IMR-90 (cell line): ENCODE results near the gene SORL1. TPM values are rescaled to one million over a fixed set of nuclear protein-coding genes. Genes with fewer than 3 reads are reported as not detected.

Experiments used
- ATAC-seq: fragments of 200-7000 bp; cut with Tn5 transposase; 2 replicates; pipeline ENCODE4 v1.9.1; 2020; ENCODE audit warnings: low read depth, mild to moderate bottlenecking, moderate library complexity
- BruUV-seq: library from RNA; stranded (reverse); fragments of 400-500 nt; replicated peaks from 2 replicates; lab custom pipeline; 2021; lab: Mats Ljungman, UMichigan
- CTCF ChIA-PET: fragments of 300-600 bp; formaldehyde crosslinking; extraction: SDS; loops from one replicate; lab custom pipeline; 2021; ENCODE audit warnings: antibody characterized with exemption; lab: Yijun Ruan, JAX
- POLR2A ChIA-PET: fragments of 300-600 bp; sonication (Branson Sonifier 250); formaldehyde crosslinking; loops from one replicate; lab custom pipeline; 2022; ENCODE audit warnings: antibody characterized with exemption; ENCODE audit not compliant: unreplicated experiment; lab: Charles Lee
- DNase-seq: peaks from one replicate; pipeline ENCODE4 v3.0.0; 2013
- H2AFZ ChIP-seq: replicated peaks from 2 replicates; pipeline ENCODE3; 2013; ENCODE audit warnings: low read length, mild to moderate bottlenecking; ENCODE audit not compliant: poor library complexity
- H2AK5ac ChIP-seq: 2 replicates; pipeline ENCODE4 v1.6.1; 2013; ENCODE audit warnings: low read depth, low read length, inconsistent platforms
- H2AK9ac ChIP-seq: replicated peaks from 2 replicates; pipeline ENCODE3; 2013; ENCODE audit warnings: mild to moderate bottlenecking, low read depth, low read length, moderate library complexity; ENCODE audit not compliant: poor library complexity
- H2BK120ac ChIP-seq: 2 replicates; pipeline ENCODE4 v1.6.1; 2013; ENCODE audit warnings: low read depth, low read length, inconsistent platforms
- H2BK15ac ChIP-seq: 3 replicates; pipeline ENCODE4 v1.6.1; 2013; ENCODE audit warnings: low read depth, low read length, inconsistent platforms
- H2BK20ac ChIP-seq: 2 replicates; pipeline ENCODE4 v1.6.1; 2013; ENCODE audit warnings: low read depth, mild to moderate bottlenecking, inconsistent platforms, low read length, moderate library complexity
- H2BK5ac ChIP-seq: 2 replicates; pipeline ENCODE4 v1.6.1; 2013; ENCODE audit warnings: mild to moderate bottlenecking, low read depth, low read length, inconsistent platforms; ENCODE audit not compliant: poor library complexity, severe bottlenecking
- H3K14ac ChIP-seq: replicated peaks from 2 replicates; pipeline ENCODE4 v1.6.1; 2013; ENCODE audit warnings: low read depth, low read length, inconsistent platforms
- H3K18ac ChIP-seq: 2 replicates; pipeline ENCODE4 v1.6.1; 2013; ENCODE audit warnings: low read depth, low read length, control low read depth
- H3K23ac ChIP-seq: 2 replicates; pipeline ENCODE4 v1.6.1; 2013; ENCODE audit warnings: low read depth, low read length, inconsistent platforms
- H3K27ac ChIP-seq: 2 replicates; pipeline ENCODE4 v1.5.1; 2013; ENCODE audit warnings: mild to moderate bottlenecking, control low read depth, low read length; ENCODE audit not compliant: insufficient read depth
- H3K27me3 ChIP-seq: 2 replicates; pipeline ENCODE4 v1.6.1; 2013; ENCODE audit warnings: low read length; ENCODE audit not compliant: control insufficient read depth, insufficient read depth
- H3K36me3 ChIP-seq: 2 replicates; pipeline ENCODE4 v1.6.1; 2013; ENCODE audit warnings: low read length, mixed read lengths; ENCODE audit not compliant: control insufficient read depth, insufficient read depth
- H3K4ac ChIP-seq: 2 replicates; pipeline ENCODE4 v1.6.1; 2013; ENCODE audit warnings: low read depth, low read length, inconsistent platforms
- H3K4me1 ChIP-seq: 2 replicates; pipeline ENCODE4 v1.6.1; 2013; ENCODE audit warnings: low read length, mixed read lengths; ENCODE audit not compliant: control insufficient read depth, insufficient read depth
- H3K4me2 ChIP-seq: 2 replicates; pipeline ENCODE4 v1.6.1; 2013; ENCODE audit warnings: low read depth, mild to moderate bottlenecking, control low read depth, low read length, moderate library complexity
- H3K4me3 ChIP-seq: 2 replicates; pipeline ENCODE4 v1.5.1; 2013; ENCODE audit warnings: low read depth, mild to moderate bottlenecking, control low read depth, low read length, moderate library complexity; ENCODE audit not compliant: insufficient read depth
- H3K56ac ChIP-seq: 2 replicates; pipeline ENCODE4 v1.6.1; 2013; ENCODE audit warnings: low read length, inconsistent platforms; ENCODE audit not compliant: insufficient read depth; ENCODE audit errors: extremely low read depth
- H3K79me1 ChIP-seq, 2 experiments: 2 replicates each; pipeline ENCODE4 v1.6.1; 2013; ENCODE audit warnings: low read length in 2 of 2, inconsistent platforms in 1 of 2, low read depth in 1 of 2
- H3K9ac ChIP-seq: 2 replicates; pipeline ENCODE4 v1.6.1; 2013; ENCODE audit warnings: low read depth, low read length, control low read depth
- H3K9me1 ChIP-seq: 2 replicates; pipeline ENCODE4 v1.6.1; 2013; ENCODE audit warnings: low read length, inconsistent platforms; ENCODE audit not compliant: insufficient read depth
- H3K9me3 ChIP-seq: 2 replicates; pipeline ENCODE4 v1.6.1; 2013; ENCODE audit warnings: low read length; ENCODE audit not compliant: control insufficient read depth, insufficient read depth
- H4K20me1 ChIP-seq: 2 replicates; pipeline ENCODE4 v1.6.1; 2013; ENCODE audit warnings: low read length, inconsistent platforms; ENCODE audit not compliant: insufficient read depth
- H4K5ac ChIP-seq: 2 replicates; pipeline ENCODE4 v1.6.1; 2013; ENCODE audit warnings: mild to moderate bottlenecking, low read depth, low read length, control low read depth
- H4K8ac ChIP-seq, 2 experiments: 2 replicates each; pipeline ENCODE4 v1.6.1; 2013; ENCODE audit warnings: low read depth in 2 of 2, low read length in 2 of 2, control low read depth in 1 of 2, inconsistent platforms in 1 of 2
- H4K91ac ChIP-seq: 2 replicates; pipeline ENCODE4 v1.6.1; 2013; ENCODE audit warnings: low read depth, low read length, inconsistent platforms; ENCODE audit not compliant: insufficient read depth
- BHLHE40 ChIP-seq: fragments of 150-350 bp; IDR thresholded peaks from 2 replicates; pipeline ENCODE4 v1.6.1; 2016; ENCODE audit warnings: mild to moderate bottlenecking, low read depth, low read length
- CEBPB ChIP-seq: IDR thresholded peaks from 2 replicates; pipeline ENCODE4 v1.6.1; 2012; ENCODE audit warnings: low read depth, low read length, improper control_type of control experiment
- CHD1 ChIP-seq: IDR thresholded peaks from 2 replicates; pipeline ENCODE4 v1.6.1; 2012; ENCODE audit warnings: low read depth, low read length, improper control_type of control experiment
- FOS ChIP-seq: fragments of 150-350 bp; IDR thresholded peaks from 2 replicates; pipeline ENCODE4 v1.6.1; 2016; ENCODE audit warnings: low read depth, low read length
- MAZ ChIP-seq: IDR thresholded peaks from 2 replicates; pipeline ENCODE4 v1.6.1; 2012; ENCODE audit warnings: low read depth, mild to moderate bottlenecking, low read length, improper control_type of control experiment, moderate library complexity, borderline replicate concordance
- MXI1 ChIP-seq: IDR thresholded peaks from 2 replicates; pipeline ENCODE4 v1.6.1; 2012; ENCODE audit warnings: low read depth, mild to moderate bottlenecking, low read length, moderate library complexity, borderline replicate concordance
- POLR2A ChIP-seq: IDR thresholded peaks from 2 replicates; pipeline ENCODE4 v1.6.1; 2012; ENCODE audit warnings: mild to moderate bottlenecking, low read depth, low read length
- SMC3 ChIP-seq: fragments of 150-350 bp; IDR thresholded peaks from 2 replicates; pipeline ENCODE4 v1.6.1; 2016; ENCODE audit warnings: low read depth, mild to moderate bottlenecking, antibody characterized with exemption, low read length, moderate library complexity
- WGBS, 2 experiments: methylation state at CpG; one replicate each; pipeline versions ENCODE4 v1.1.5 to v1.1.7; 2013; ENCODE audit warnings: missing lambda C conversion rate in 2 of 2; ENCODE audit not compliant: insufficient read length in 1 of 2; ENCODE audit errors: extremely low coverage in 2 of 2; 5-methylcytosine and 5-hydroxymethylcytosine counted together
- dilution Hi-C: fragments of 300-500 bp; cut with HindIII; formaldehyde crosslinking; loops from one replicate; pipeline ENCODE4 v1.14.3; 2018; ENCODE audit warnings: low sequenced_read_pairs; ENCODE audit not compliant: unreplicated experiment
- in situ Hi-C: fragments of 300-500 bp; cut with MboI; formaldehyde crosslinking; loops from 3 replicates; pipeline ENCODE4 v1.14.3; 2019; ENCODE audit warnings: low sequenced_read_pairs, inconsistent platforms, mixed read lengths
- intact Hi-C: fragments of 100-400 bp; cut with micrococcal nuclease; formaldehyde crosslinking; loops from 2 replicates; pipeline ENCODE4 v1.10.0; 2022
- polyA plus RNA-seq, 3 experiments: library from polyadenylated mRNA; depleted of rRNA; stranded (reverse); fragments of >200 nt; gene quantifications; 2 replicates each; pipeline ENCODE4 v1.2.3, GENCODE V29; 2012; ENCODE audit warnings: low replicate concordance in 1 of 3
- total RNA-seq: library from RNA; depleted of rRNA; stranded (reverse); fragments of >200 nt; gene quantifications from 2 replicates; pipeline ENCODE4 v1.2.3, GENCODE V29; 2012
- TF ChIP-seq, protein P1 (sequence below): fragments of 150-350 bp; IDR thresholded peaks from 2 replicates; pipeline ENCODE4 v1.6.1; 2017; ENCODE audit warnings: mild to moderate bottlenecking, antibody characterized with exemption, low read length, low read depth

Gene SORL1
- total and polyA plus RNA-seq, 2 of the 4 experiments (the other 2 are of a cell fraction) = 1.0 to 2.0 TPM

DNA sequence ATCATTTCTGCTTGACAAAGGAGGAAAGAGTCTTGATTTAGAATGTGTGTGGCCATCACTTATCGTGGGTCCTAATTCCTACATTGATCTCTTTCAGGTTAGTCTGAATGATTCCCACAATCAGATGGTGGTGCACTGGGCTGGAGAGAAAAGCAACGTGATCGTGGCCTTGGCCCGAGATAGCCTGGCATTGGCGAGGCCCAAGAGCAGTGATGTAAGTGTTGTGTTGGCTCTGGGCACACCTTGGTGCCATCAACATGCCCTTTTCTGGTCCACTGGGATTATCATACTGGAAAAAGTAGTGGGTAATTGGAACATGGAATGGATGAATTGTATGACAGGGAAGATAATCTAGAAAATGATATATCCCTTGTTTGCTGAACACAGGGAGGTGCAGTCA is 17.8 kb downstream of the SORL1 start:
- Histone ChIP-seq H3K4me3 (no peak overlapping the region), H3K27me3 (no peaks in the 10 kb centered on the region), H3K23ac (no peak overlapping the region), H3K18ac (no peak overlapping the region), H3K4me2 (no peak overlapping the region), H2BK15ac (no peak overlapping the region), H2AK9ac (no peak overlapping the region), H2AK5ac (no peak overlapping the region), H3K4ac (no peak overlapping the region), H3K9me3 (no peaks in the 10 kb centered on the region), H3K14ac (no peak overlapping the region), H3K36me3 (no peaks in the 10 kb centered on the region), H3K27ac (no peak overlapping the region), H2AFZ (no peak overlapping the region), H3K4me1 (peaks cover 14% of the 10 kb centered on the region), H4K91ac (no peak overlapping the region), H3K56ac (no peak overlapping the region), H3K9ac (no peak overlapping the region), H4K5ac (no peak overlapping the region), H3K9me1 (peaks cover 8% of the 10 kb centered on the region; the same call in 1 of the 2 replicates), H2BK20ac (no peak overlapping the region), H4K20me1 (no peaks in the 10 kb centered on the region), H3K79me1 (peaks cover 0 to 7% of the 10 kb centered on the region in 2 experiments; a peak in 2 of 4 replicates), H2BK5ac (no peak overlapping the region), H4K8ac (no peak overlapping the region), H2BK120ac (no peak overlapping the region)
- 100% methylated on average over 4 of the region's 5 CpGs; no CpG with 5 or more reads in 1 of the 2 experiments for WGBS, 2 experiments
- intact Hi-C loops = loop anchor here (10.0 kb wide), 1 partner anchor 735 kb away; no protein-coding TSS in a partner anchor
- DNase-seq (no peak), ATAC-seq (no peak)
- CTCF ChIA-PET = no interaction called here
- in situ Hi-C loops = loop anchor here (25.0 kb wide), 1 partner anchor 642 kb away; the partner anchor contains the start of gene BLID
- dilution Hi-C loops = no loop called here
- TF ChIP-seq MXI1 = no peak
- no peak for TF ChIP-seq POLR2A
- no peak for TF ChIP-seq CHD1
- no peak for TF ChIP-seq BHLHE40
- TF ChIP-seq, protein P1, sequence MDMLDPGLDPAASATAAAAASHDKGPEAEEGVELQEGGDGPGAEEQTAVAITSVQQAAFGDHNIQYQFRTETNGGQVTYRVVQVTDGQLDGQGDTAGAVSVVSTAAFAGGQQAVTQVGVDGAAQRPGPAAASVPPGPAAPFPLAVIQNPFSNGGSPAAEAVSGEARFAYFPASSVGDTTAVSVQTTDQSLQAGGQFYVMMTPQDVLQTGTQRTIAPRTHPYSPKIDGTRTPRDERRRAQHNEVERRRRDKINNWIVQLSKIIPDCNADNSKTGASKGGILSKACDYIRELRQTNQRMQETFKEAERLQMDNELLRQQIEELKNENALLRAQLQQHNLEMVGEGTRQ = no peak
- no peak for TF ChIP-seq CEBPB
- TF ChIP-seq MAZ = no peak
- no peak for TF ChIP-seq FOS
- TF ChIP-seq SMC3 = no peak
- POLR2A ChIA-PET = no interaction called here
- no TSS peak for BruUV-seq
